ENCODE data around the gene GPRC5D.

GPRC5D gene

DNA sequence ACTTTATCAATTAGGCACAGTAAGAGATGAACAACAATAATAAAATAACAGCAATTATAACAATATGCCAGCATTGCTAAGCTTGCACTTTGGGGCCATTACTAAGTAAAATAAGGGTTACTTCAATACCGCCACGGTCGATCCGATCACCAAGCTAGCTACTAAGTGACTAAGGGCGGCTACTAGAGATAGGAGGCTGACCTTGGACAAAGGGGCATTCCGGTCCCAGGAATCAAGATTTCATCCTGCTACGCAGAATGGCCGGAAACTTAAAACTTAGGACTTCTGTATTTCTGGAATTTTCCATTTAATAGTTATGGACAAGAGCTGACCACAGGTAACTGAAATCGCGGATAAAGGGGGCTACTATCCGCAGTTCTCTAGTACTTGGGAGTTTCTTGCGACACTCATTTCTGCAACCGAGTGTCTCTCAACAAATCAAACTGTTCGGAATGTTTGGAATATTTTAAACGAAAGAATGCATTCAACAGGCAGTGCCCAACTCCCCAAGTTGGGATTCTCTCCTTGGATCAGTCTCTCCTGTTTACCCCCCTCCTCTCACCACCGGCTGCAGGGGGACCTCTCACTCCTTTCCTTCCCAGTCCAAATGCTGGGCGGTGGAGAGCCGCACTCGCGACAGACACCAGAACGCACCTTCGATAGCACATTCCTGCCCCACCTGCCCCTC lies 47.4 kb upstream of the GPRC5D start:
- DNase-seq (ENCODE audit: extremely low read depth, insufficient read length): no peak
- H3K4me3 ChIP-seq (replicated peaks; ENCODE audit: low read depth, low read length): no peak overlapping the region
- H3K36me3 ChIP-seq (ENCODE audit: control insufficient read depth, insufficient read depth, low read length): no peaks in the 10 kb centered on the region
- H3K27me3 ChIP-seq (replicated peaks; ENCODE audit: control insufficient read depth, insufficient read depth, low read length): peaks cover 5% of the 10 kb centered on the region
- TF ChIP-seq, protein P1, sequence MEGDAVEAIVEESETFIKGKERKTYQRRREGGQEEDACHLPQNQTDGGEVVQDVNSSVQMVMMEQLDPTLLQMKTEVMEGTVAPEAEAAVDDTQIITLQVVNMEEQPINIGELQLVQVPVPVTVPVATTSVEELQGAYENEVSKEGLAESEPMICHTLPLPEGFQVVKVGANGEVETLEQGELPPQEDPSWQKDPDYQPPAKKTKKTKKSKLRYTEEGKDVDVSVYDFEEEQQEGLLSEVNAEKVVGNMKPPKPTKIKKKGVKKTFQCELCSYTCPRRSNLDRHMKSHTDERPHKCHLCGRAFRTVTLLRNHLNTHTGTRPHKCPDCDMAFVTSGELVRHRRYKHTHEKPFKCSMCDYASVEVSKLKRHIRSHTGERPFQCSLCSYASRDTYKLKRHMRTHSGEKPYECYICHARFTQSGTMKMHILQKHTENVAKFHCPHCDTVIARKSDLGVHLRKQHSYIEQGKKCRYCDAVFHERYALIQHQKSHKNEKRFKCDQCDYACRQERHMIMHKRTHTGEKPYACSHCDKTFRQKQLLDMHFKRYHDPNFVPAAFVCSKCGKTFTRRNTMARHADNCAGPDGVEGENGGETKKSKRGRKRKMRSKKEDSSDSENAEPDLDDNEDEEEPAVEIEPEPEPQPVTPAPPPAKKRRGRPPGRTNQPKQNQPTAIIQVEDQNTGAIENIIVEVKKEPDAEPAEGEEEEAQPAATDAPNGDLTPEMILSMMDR (IDR thresholded peaks at IDR 0.05; ENCODE audit: insufficient read depth, low read length, poor library complexity, severe bottlenecking): no peak

DNA sequence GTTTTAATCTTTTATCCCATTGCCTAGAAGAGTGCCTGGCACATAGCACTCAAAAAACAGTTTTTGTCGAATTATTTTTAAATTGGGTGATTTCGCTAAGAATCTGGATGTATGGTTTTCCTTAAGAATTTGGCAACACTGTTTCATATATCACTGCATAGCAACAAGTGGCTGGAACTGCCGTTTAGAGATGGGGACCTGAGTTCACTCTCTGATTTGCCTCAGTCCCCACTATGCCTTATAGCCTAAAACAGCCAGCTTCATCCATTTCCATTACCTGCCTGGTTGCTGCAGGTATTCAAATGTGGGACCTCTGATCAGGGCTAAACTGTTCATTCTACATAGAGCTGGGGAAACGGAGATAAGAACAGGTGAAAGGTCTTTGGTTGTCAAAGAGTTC lies 46.3 kb upstream of the GPRC5D start:
- TF ChIP-seq, protein P1 (IDR thresholded peaks at IDR 0.05; ENCODE audit: insufficient read depth, low read length, poor library complexity, severe bottlenecking): no peak
- Histone ChIP-seq H3K36me3 (ENCODE audit: control insufficient read depth, insufficient read depth, low read length) (no peaks in the 10 kb centered on the region), H3K4me3 (replicated peaks; ENCODE audit: low read depth, low read length) (no peak overlapping the region), H3K27me3 (replicated peaks; ENCODE audit: control insufficient read depth, insufficient read depth, low read length) (peaks cover 5% of the 10 kb centered on the region)
- no peak for DNase-seq (ENCODE audit: extremely low read depth, insufficient read length)

DNA sequence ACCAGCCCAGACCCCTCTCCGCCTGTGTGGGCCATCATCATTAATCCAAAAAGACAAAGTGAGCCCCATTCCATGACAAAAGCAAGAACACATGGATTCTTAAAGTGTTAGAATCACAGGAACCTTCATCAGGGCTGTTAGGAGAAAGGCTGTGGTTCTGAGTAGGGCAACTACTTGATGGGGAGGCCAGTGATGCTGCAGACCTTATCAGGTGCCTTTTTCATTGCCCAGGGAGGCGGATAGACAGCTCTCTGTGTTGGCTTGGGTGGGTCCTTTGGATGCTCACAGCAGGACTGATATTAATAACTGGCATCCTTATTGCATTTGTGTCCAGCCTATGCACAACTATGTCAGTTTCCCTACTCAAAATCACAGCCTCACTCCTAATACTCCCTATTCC lies 45.8 kb upstream of the GPRC5D start:
- TF ChIP-seq, protein P1 (IDR thresholded peaks at IDR 0.05; ENCODE audit: insufficient read depth, low read length, poor library complexity, severe bottlenecking): no peak
- H3K36me3 ChIP-seq (ENCODE audit: control insufficient read depth, insufficient read depth, low read length): no peaks in the 10 kb centered on the region
- DNase-seq (ENCODE audit: extremely low read depth, insufficient read length): no peak
- H3K4me3 ChIP-seq (replicated peaks; ENCODE audit: low read depth, low read length): no peak overlapping the region
- peaks cover 5% of the 10 kb centered on the region for H3K27me3 ChIP-seq (replicated peaks; ENCODE audit: control insufficient read depth, insufficient read depth, low read length)

DNA sequence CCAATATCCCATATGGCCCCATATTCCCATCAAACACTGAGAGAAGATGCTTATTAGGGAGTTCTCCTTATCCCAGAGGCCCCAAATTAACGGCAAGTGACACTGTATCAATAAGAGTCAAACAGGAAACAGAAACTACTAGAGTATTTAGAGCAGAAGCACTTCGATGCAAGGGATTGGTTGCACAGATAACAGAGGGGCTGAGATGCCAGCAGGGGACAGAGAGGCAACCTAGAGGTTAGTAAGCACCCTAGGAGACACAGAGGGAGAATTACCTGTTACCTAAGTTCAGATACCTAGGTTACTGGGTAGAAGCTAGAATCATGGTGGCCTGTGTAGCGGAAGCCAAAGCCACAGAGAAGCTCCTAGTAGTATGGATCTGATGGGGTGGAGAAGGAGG lies 45.2 kb upstream of the GPRC5D start:
- Histone ChIP-seq H3K36me3 (ENCODE audit: control insufficient read depth, insufficient read depth, low read length) (no peaks in the 10 kb centered on the region), H3K4me3 (replicated peaks; ENCODE audit: low read depth, low read length) (no peak overlapping the region), H3K27me3 (replicated peaks; ENCODE audit: control insufficient read depth, insufficient read depth, low read length) (peaks cover 3% of the 10 kb centered on the region)
- no peak for DNase-seq (ENCODE audit: extremely low read depth, insufficient read length)
- TF ChIP-seq, protein P1 (IDR thresholded peaks at IDR 0.05; ENCODE audit: insufficient read depth, low read length, poor library complexity, severe bottlenecking): no peak

DNA sequence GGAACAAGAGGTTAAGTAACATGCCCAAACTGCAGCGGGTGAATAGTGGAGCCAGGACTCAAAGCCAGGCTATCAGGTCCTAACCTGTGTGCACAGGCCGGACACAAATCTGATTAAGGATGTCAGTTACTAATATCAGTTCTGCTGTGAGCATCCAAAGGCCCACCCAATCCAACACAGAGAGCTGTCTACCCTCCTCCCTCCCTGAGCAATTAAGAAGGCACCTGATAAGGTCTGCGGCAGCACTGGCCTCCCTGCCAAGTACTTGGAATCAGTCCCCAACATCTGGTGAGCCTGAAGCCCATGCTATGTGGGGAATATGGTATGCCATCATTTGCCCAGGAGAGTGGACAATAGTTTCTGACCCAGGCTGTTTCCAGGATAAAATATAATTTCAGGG lies 44.2 kb upstream of the GPRC5D start:
- no peak for DNase-seq (ENCODE audit: extremely low read depth, insufficient read length)
- no peaks in the 10 kb centered on the region for H3K36me3 ChIP-seq (ENCODE audit: control insufficient read depth, insufficient read depth, low read length)

More for the DNA sequence above, 44.2 kb upstream of the GPRC5D start:
- Histone ChIP-seq H3K27me3 (replicated peaks; ENCODE audit: control insufficient read depth, insufficient read depth, low read length) (peaks cover 1% of the 10 kb centered on the region), H3K4me3 (replicated peaks; ENCODE audit: low read depth, low read length) (no peak overlapping the region)
- TF ChIP-seq, protein P1 (IDR thresholded peaks at IDR 0.05; ENCODE audit: insufficient read depth, low read length, poor library complexity, severe bottlenecking): no peak

All from GM06990 (cell line).